ENCODE data around the gene EEPD1. TPM values are rescaled to one million over a fixed set of nuclear protein-coding genes. Genes with fewer than 3 reads are reported as not detected.
"Not testable (repeated sequence)": the region's sequence is repeated elsewhere in the genome, so short reads cannot be mapped to it uniquely, and the experiment has no call there.

Gene EEPD1
- under 1 TPM; 0.62 to 0.82 TPM for total RNA-seq

- Mint-ChIP-seq H3K27ac (peak within 1 kb of the TSS; percentile 39), H3K9me3 (no peaks in the 10 kb centered on the region), H3K4me3 (peak within 1 kb of the TSS; percentile 79), H3K27me3 (no peaks in the 10 kb centered on the region), H3K4me1 (peaks cover 3% of the 10 kb centered on the region), H3K36me3 (no peaks in the 10 kb centered on the region)
- DNase-seq, result peak; percentile 98
Observed at GRCh38 chr7:36152756-36153570, at the start of gene EEPD1. Gene EEPD1 (plus strand): TSS chr7:36153254. CDS start chr7:36154325, 1,071 bp downstream.

- H3K9me3 Mint-ChIP-seq, result no peaks in the 10 kb centered on the region
- no peak overlapping the region for H3K27ac Mint-ChIP-seq
- no peak for DNase-seq
- H3K36me3 Mint-ChIP-seq, result no peaks in the 10 kb centered on the region
- no peaks in the 10 kb centered on the region for H3K27me3 Mint-ChIP-seq
- no peak overlapping the region for H3K4me3 Mint-ChIP-seq
- H3K4me1 Mint-ChIP-seq, result no peaks in the 10 kb centered on the region
Observed at GRCh38 chr7:36103837-36104561, 49.1 kb upstream of the EEPD1 start.

- H3K4me1 Mint-ChIP-seq, H3K4me3 Mint-ChIP-seq, H3K27me3 Mint-ChIP-seq, H3K36me3 Mint-ChIP-seq, DNase-seq, H3K9me3 Mint-ChIP-seq, H3K27ac Mint-ChIP-seq: not testable (repeated sequence)
Observed at GRCh38 chr7:36106972-36107908, 45.8 kb upstream of the EEPD1 start.

GRCh38 chr7:36107926-36108631, 45.0 kb upstream of the EEPD1 start:
- no peaks in the 10 kb centered on the region for H3K4me1 Mint-ChIP-seq
- no peaks in the 10 kb centered on the region for H3K9me3 Mint-ChIP-seq
- H3K27me3 Mint-ChIP-seq, result no peaks in the 10 kb centered on the region
- H3K4me3 Mint-ChIP-seq, result no peak overlapping the region
- no peak overlapping the region for H3K27ac Mint-ChIP-seq
- no peaks in the 10 kb centered on the region for H3K36me3 Mint-ChIP-seq
- DNase-seq, result no peak

- no peak overlapping the region for H3K27ac Mint-ChIP-seq
- no peaks in the 10 kb centered on the region for H3K36me3 Mint-ChIP-seq
- no peaks in the 10 kb centered on the region for H3K27me3 Mint-ChIP-seq
- H3K9me3 Mint-ChIP-seq, result no peaks in the 10 kb centered on the region
- H3K4me1 Mint-ChIP-seq, result no peaks in the 10 kb centered on the region
- no peak for DNase-seq
- H3K4me3 Mint-ChIP-seq, result no peak overlapping the region
Observed at GRCh38 chr7:36109013-36109627, 43.9 kb upstream of the EEPD1 start.

- no peak for DNase-seq
- H3K36me3 Mint-ChIP-seq, result no peaks in the 10 kb centered on the region
- no peak overlapping the region for H3K27ac Mint-ChIP-seq
- H3K9me3 Mint-ChIP-seq, result no peaks in the 10 kb centered on the region
- no peak overlapping the region for H3K4me3 Mint-ChIP-seq
- peaks cover 7% of the 10 kb centered on the region for H3K4me1 Mint-ChIP-seq
- no peaks in the 10 kb centered on the region for H3K27me3 Mint-ChIP-seq
Observed at GRCh38 chr7:36110584-36110983, 42.5 kb upstream of the EEPD1 start.

- H3K4me3 Mint-ChIP-seq, result no peak overlapping the region
- no peaks in the 10 kb centered on the region for H3K36me3 Mint-ChIP-seq
Observed at GRCh38 chr7:36112969-36113368, 40.1 kb upstream of the EEPD1 start.

GRCh38 chr7:36114355-36114754, 38.7 kb upstream of the EEPD1 start:
- no peak for DNase-seq
- no peak overlapping the region for H3K27ac Mint-ChIP-seq
- H3K4me1 Mint-ChIP-seq, result peaks cover 23% of the 10 kb centered on the region
- H3K27me3 Mint-ChIP-seq, result peaks cover 8% of the 10 kb centered on the region
- no peaks in the 10 kb centered on the region for H3K36me3 Mint-ChIP-seq
- H3K9me3 Mint-ChIP-seq, result no peaks in the 10 kb centered on the region
- H3K4me3 Mint-ChIP-seq, result no peak overlapping the region

More at GRCh38 chr7:36112969-36113368, 40.1 kb upstream of the EEPD1 start:
- no peaks in the 10 kb centered on the region for H3K9me3 Mint-ChIP-seq
- H3K27ac Mint-ChIP-seq, result no peak overlapping the region
- H3K4me1 Mint-ChIP-seq, result peaks cover 23% of the 10 kb centered on the region
- peaks cover 4% of the 10 kb centered on the region for H3K27me3 Mint-ChIP-seq
- DNase-seq, result no peak

GRCh38 chr7:36115448-36116321, 37.4 kb upstream of the EEPD1 start:
- Mint-ChIP-seq H3K27ac (peak overlapping the region; percentile 63), H3K27me3 (peaks cover 8% of the 10 kb centered on the region), H3K4me1 (peaks cover 23% of the 10 kb centered on the region), H3K9me3 (no peaks in the 10 kb centered on the region), H3K36me3 (no peaks in the 10 kb centered on the region), H3K4me3 (no peak overlapping the region)
- DNase-seq, result peak; percentile 84

- peaks cover 6% of the 10 kb centered on the region for H3K9me3 Mint-ChIP-seq
- no peak for DNase-seq
- H3K27ac Mint-ChIP-seq, result no peak overlapping the region
- peaks cover 1% of the 10 kb centered on the region for H3K36me3 Mint-ChIP-seq
- H3K27me3 Mint-ChIP-seq, result peaks cover 8% of the 10 kb centered on the region
- no peak overlapping the region for H3K4me3 Mint-ChIP-seq
- peaks cover 23% of the 10 kb centered on the region for H3K4me1 Mint-ChIP-seq
Observed at GRCh38 chr7:36116347-36117202, 36.5 kb upstream of the EEPD1 start.

- peaks cover 1% of the 10 kb centered on the region for H3K36me3 Mint-ChIP-seq
- peaks cover 9% of the 10 kb centered on the region for H3K9me3 Mint-ChIP-seq
- no peak for DNase-seq
- peaks cover 8% of the 10 kb centered on the region for H3K27me3 Mint-ChIP-seq
- peaks cover 23% of the 10 kb centered on the region for H3K4me1 Mint-ChIP-seq
- no peak overlapping the region for H3K27ac Mint-ChIP-seq
- H3K4me3 Mint-ChIP-seq, result no peak overlapping the region
Observed at GRCh38 chr7:36117203-36117840, 35.7 kb upstream of the EEPD1 start.

- Mint-ChIP-seq H3K36me3 (peaks cover 1% of the 10 kb centered on the region), H3K27ac (no peak overlapping the region), H3K27me3 (peaks cover 14% of the 10 kb centered on the region), H3K9me3 (peaks cover 17% of the 10 kb centered on the region), H3K4me3 (no peak overlapping the region), H3K4me1 (peaks cover 23% of the 10 kb centered on the region)
- no peak for DNase-seq
Observed at GRCh38 chr7:36118344-36118743, 34.7 kb upstream of the EEPD1 start.
